GM19099 (cell line): Measurements from ENCODE around the gene PLA2G3.

Source experiments
- POLR2A ChIP-seq: IDR thresholded peaks from 3 replicates; pipeline ENCODE4 v1.6.1; 2011; ENCODE audit warnings: low read depth; ENCODE audit not compliant: insufficient read length; ENCODE audit errors: extremely low read depth

Gene PLA2G3

GRCh38 chr22:31139866-31140716 lies at the start of gene PLA2G3:
PLA2G3 (minus strand) TSS chr22:31140508; CDS start chr22:31140354, 154 bp downstream.
- TF ChIP-seq POLR2A, result no peak

DNA sequence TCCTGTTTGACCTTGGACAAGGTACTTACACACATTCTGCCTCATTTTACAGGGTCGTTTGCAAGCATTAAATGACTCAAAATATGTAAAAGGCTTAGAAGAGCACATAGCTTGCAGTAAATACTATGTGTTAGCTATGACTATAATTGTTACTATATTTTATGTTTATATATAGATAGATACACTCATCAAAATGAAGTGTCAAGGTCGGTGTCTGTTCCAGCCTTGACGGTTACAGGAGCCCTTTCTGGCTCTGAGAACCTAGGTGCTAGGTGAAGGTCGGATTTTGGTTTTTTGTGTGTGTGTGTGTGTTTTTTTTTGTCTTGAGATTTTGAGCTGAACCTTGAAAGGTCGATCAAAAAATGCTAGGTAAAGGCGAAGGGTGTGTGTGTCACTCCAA lies 47.3 kb upstream of the PLA2G3 start:
- TF ChIP-seq POLR2A, result no peak

GRCh38 chr22:31185056-31185455 lies 44.7 kb upstream of the PLA2G3 start:
- no peak for TF ChIP-seq POLR2A

DNA sequence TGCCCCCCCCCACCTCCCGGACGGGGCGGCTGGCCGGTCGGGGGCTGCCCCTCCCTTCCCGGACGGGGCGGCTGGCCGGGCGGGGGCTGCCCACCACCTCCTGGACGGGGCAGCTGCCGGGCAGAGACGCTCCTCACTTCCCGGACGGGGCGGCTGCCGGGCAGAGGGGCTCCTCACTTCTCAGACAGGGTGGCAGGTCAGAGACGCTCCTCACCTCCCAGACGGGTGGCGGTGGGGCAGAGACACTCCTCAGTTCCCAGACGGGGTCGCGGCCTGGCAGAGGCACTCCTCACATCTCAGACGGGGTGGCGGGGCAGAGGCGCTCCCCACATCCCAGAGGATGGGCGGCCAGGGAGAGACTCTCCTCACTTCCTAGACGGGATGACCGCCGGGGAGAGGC lies 43.7 kb upstream of the PLA2G3 start:
- TF ChIP-seq POLR2A, result no peak

DNA sequence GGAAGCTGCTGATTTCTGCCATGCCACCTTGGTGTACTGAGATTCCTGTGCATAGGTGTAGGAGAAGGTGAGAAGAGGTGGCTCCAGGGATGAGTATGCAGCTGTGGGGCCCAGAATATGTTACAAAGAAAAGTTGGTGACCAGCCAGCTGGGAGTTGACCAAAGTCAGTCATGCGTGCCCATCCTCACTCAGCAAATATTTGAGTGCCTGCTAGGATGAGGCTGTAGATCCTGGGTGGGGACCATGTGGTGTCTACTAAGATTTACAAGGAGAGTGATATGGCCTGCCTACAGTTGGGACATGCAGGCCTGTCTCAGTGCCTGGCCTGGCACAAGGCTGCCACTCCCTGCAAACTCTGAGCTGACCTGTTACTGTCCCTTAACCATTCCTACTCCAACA lies 39.0 kb upstream of the PLA2G3 start:
- no peak for TF ChIP-seq POLR2A

DNA sequence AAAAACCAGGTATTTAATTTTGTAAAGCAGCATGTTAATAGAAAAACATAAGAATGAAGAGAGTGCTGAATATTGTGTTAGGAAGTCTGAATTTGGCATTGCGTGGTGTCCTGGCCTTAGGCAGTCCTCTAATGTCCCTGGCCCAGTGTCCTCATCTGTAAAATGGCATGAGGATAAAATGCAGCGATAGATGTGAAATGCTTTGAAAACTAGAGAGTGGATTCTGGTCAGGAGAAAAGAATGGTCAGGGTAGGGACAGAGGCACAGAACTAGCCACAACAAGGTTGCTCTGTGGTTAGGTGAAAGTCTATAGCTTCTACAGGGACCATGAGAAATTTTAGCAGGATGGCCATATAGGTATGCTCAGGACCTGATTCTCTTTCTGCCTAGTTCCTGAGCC lies 38.6 kb upstream of the PLA2G3 start:
- TF ChIP-seq POLR2A, result no peak

- no peak for TF ChIP-seq POLR2A
Observed at GRCh38 chr22:31177420-31178162, 37.3 kb upstream of the PLA2G3 start.

DNA sequence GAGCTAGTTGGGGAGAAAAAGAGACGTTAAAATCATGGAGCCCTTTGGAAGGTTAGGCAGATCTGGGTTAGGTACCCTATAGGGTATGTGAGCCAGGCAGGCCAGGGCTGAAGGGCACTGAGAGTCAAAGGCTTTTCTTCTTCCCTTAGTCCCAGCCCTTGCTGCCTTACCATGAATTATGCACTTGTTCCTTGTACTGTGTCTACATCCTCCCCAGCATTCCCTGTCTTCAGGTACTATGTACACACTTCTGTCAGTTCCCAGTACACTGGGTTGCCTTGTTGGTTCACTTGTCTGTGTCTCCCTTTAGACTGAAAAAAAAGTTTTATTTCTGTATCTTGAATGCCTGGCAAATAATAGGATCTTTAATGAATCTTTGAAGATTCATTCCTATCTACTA lies 36.6 kb upstream of the PLA2G3 start:
- TF ChIP-seq POLR2A, result no peak

GRCh38 chr22:31173386-31174145 lies 33.3 kb upstream of the PLA2G3 start:
- TF ChIP-seq POLR2A, result no peak

- TF ChIP-seq POLR2A, result no peak
Observed at GRCh38 chr22:31170971-31171370, 30.7 kb upstream of the PLA2G3 start.

- no peak for TF ChIP-seq POLR2A
Observed at GRCh38 chr22:31162015-31162765, 21.9 kb upstream of the PLA2G3 start.

- no peak for TF ChIP-seq POLR2A
Observed at GRCh38 chr22:31161386-31161785, 21.1 kb upstream of the PLA2G3 start.

DNA sequence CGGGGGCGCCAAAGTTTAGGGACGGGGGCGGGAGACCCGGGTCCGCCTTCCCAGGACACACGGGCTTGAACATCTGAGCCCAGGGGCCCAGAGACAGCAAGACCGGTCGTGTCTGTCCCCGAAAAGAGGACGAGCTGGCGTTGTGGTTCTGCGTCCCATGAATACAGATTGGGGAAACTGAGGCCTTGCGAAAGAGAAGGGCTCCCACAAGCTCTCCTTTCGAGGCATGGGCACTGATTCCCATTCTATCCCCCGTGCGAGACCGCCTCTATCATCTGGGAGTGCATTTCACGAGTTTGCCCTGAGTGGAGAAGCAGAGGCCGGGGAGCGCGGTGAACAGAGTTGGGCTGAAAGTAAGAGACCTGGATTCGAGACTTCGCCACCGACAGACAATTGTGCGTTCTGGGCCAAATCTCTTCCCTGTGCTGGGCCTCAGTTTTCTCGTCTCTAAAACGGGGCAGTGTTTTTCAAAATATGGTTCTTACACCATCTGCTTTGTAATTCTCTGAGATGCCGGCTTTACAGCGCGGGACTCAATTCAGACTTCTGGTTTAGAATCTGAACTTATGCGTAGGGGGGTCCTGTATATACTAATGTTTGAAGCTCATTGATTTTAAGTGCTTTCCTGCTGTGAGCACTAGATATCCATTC lies 20.1 kb upstream of the PLA2G3 start:
- TF ChIP-seq POLR2A, result no peak

GRCh38 chr22:31155422-31155821 lies 15.1 kb upstream of the PLA2G3 start:
- no peak for TF ChIP-seq POLR2A
